Mucosa of gallbladder (tissue), 1 donor: ENCODE results near the gene COPB2. TPM values are rescaled to one million over a fixed set of nuclear protein-coding genes. Genes with fewer than 3 reads are reported as not detected.
"Not testable (repeated sequence)": the region's sequence is repeated elsewhere in the genome, so short reads cannot be mapped to it uniquely, and the experiment has no call there.

Experiments used
- DNase-seq: peaks from one replicate; pipeline ENCODE4 v3.0.0-alpha.2; 2020; ENCODE audit warnings: low spot score
- total RNA-seq: library from RNA; stranded (reverse); gene quantifications from one replicate; pipeline ENCODE4 v1.2.1, GENCODE V29; 2021
- donor health status: DM: no; HTN: no; CAD: no.

Gene COPB2
- total RNA-seq = 138 TPM

DNA sequence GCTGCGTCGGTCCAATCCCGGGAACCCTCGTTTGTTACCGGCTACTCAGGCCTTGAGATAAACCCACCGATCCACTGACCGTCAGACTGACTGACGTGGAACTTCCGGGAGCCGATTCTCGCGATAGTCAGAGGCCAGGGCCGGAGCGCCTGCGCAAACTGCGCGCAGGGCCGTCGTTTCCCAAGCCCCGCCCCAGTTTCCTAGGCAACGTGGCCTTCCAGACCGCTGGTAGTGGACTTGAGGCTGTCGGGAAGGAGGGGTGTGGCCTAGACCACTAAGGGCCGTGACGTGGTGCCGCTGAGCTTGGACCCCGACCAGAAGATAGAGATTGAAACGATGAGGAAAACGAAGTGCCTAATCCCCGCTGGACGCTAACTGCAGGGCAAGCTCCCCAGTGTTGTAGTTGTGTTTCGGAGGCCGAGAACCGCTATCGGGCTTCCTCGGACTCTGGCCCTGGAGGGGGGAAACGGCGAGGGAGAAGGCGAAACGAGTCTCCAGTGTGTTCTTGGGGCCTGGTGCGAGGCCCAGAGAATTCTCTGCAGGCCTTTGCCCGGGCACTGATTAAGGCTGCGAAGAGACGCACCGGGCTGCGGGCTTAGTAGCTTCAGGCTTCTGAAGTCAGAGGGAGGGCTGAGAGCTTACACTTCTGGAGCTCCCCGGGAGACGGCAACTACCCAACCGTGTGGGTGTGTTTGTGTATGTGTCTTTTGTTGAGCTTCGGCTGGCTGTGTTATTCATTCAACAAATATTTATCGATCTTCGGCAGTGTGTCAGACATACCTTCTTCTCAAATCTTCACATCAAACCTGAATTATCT lies at the start of gene COPB2:
TSS of gene COPB2 (minus strand) at position 96 of the 817 bp plus-strand sequence. CDS start 97 bp downstream, outside the sequence.
- DNase-seq = peak; percentile 100

DNA sequence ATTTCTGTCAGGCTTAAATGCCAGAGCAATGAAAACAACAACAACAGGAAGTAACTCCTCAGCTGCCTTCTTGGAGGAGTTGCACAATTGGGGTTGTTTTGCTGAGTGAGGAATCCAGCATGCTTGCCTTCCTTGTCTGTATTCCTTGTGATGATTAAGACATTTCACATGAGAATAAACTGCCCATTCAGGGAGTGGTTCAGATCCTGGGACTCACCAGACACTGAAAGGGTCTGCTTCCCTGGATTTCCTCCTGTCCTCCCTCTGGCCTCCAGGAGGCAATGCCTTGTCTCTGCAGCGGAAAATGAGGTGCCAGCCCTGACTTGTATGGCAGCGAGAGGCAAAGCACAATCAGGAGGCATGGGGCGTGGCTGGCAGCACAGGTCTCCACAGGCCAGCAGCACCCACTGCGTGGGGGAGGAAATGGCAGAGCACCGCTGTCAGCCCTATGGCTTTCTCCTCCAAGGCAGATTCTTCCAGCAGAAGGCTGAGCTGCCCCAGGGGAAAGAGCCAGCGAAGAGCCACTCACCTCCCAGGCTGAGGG lies 45.4 kb upstream of the COPB2 start:
- DNase-seq = no peak

DNA sequence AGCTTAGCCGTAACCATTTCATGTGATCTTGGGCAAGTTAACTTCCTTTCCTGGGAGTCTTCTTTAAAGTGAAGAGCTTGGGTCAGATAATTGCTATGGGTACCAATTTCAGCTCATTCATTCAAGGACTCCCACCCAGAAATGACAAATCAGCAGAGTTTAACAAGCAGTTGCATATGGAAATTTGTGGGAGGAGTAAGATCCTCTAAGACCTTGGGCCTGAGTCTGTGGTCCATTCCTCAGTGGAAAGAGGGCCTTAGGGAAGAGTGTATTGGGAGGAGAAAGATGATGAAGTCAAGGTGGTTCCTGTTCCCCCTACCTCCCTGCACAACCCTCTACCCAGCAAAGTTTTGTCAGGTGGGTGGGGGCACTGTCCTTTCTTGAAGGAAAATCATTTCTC lies 44.8 kb upstream of the COPB2 start:
- no peak for DNase-seq

DNA sequence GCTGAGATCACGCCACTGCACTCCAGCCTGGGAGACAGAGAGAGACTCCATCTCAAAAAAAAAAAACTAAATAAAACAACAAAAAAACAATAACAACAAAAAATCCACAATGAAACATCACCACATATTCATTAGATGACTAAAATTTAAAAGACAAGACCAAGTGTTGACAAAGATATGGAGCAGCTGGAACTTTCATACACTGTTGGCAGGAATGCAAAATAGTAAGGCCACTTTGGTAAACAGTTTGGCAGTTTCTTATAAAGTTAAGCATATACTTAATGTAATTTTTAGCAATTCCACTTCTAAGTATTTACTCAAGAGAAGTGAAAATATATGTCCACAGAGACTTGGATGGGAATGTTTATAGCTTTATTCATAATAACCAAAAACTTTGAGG lies 43.6 kb upstream of the COPB2 start:
- DNase-seq = no peak

DNA sequence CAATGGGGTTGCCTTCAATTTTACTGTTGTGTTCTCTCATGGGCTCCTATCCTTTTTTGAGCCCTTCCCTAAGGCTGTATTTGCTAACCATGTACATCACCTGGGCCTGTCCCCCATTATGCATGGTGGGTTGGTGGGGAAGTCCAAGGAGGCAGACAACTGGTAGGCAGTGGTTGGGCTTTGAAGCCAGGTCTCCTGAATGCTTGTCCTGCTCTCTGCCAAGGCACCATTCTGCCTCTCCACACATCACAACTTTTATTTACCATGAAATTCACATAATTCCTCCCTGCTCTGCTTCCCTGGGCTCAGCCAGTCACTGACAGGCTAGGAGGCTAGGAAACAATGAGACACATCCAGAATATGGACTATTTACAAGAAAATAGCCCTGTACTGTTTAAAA lies 41.0 kb upstream of the COPB2 start:
- no peak for DNase-seq

DNA sequence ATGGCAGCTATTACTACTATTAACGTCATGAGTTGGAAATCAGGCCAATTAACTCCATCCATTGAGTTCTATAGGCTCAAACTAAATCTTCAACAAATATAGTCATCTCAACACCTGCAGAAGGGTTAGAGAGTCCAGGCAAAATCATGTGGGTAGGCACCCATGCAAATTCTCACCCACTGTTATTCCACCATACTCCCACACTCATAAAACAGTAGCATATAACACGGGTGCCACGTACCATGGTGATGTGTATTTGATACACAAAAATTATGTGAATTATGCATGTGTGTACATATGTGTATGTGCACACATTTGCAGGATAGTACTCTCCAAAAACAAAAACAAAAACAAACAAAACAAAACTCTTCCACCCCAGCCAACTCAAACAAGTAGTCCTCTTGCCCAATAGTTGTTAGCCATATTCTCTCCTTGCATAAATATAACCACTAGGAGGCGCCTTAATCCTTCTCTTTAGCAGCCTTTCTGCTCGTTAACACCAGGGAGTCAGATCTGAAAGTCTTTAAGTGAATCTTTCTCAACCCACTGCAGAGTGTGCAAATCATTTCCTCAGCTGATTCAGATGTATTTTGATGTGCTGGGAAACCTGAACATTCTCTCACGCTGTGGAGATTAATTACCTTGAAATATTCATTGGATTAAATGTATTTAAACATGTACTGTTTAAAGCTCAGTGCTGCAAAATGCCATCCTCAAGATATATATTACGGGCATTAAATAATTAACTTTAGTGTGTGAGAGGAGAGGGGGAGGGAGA lies 38.0 kb upstream of the COPB2 start:
- DNase-seq = no peak

DNA sequence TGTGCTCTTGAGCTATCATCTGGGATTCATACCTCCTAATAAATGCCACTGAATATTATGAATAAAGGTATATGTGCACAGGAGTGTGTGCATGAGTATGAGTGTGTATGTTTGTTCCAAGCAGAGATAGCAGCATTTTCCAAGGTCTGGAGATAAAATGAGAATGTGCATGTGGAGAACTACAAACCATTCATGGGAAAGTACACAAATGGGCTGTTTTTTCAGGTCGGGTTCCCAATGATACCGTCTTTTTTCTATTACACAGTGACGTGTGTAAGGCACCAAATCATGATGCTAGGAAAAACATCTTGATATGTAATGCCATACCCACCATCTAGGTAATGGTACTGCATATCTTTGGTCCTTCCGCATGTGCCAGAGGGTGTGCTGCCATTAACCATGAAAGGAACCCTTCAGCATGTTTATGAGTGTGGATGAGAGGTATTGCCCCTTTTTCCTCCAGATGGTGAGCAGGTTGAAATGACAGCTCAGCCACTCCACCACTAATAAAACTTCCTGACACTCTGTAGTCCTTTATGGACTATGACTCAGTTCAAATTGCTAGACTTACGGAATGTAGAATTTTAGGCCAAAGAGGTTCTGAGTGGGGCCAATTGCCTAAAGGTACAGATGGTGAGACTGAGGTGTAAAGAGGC lies 36.4 kb upstream of the COPB2 start:
- no peak for DNase-seq

DNA sequence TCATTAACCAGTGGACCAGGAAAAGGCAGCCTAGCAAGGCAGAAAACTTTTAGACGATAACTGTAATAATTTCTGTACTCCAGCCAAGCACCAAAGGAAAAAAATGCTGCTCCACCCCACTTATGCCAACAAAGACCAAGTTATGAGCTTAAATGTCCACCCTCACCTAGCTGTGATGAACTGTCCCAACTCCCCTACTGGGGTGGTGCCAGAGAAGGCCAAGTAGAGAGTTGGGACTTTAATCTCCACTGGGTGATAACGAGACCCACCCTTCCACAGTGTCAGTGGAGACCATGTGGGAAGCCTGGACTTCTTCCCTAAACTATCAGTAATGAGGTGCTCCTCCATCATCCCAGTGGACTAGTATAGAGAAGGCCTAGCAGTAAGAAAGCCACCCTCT lies 33.8 kb upstream of the COPB2 start:
- DNase-seq = no peak

DNA sequence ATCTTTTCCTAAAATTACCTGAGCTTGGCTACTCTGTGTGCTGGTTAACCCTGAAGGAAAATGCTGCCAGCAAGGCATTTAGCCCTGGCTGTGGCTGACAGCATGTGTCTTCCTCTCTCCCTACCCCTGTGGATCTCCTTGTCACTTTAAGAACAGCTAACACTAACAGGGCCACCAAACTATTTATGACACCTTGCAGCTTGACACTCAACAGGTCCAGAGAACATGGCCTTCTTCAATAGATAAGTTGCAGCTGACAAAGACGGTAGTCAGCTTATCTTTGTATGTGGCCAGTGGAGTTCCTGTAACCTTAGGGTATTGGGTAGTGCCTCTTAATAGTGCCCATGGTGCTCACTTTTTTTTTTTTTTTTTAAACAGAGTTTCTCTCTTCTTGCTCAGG lies 32.0 kb upstream of the COPB2 start:
- no peak for DNase-seq

DNA sequence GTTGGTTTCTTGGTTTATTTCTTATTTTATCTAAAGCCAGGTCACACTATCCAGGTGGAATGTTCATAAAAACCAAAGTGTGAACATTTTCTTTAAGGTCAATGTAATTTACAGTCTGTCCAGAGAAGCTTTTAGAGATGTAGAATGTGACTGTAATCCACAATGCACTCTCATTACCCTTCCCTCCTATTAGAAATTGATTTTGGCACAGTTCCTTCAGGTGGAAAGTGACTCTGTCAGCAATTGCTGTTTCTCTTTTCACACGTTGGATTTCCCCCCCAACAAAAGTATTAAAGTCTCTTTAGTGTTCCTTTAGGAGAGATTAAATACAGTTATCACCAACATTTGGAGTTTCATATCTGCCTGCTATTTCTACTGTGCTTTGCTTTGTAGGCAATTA lies 31.6 kb upstream of the COPB2 start:
- DNase-seq = no peak

DNA sequence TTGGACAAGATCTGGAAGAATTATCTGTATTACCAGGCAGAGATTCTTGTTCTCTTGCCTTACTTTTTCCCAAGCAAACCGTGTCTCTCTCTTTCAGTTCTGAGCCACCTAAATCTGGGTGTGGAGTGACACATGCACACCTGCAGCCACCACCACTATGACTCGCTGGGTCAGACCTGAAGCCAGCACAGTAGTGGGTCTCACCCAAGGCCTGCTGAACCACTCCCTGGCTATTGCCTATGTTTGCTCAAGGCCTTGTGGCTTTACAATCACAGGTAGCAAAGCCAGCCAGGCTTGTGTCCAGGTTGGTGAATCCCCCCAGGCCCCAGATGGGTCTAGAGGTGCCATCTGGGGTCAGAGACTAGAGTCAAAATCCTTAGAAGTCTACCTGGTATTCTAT lies 28.7 kb upstream of the COPB2 start:
- no peak for DNase-seq

DNA sequence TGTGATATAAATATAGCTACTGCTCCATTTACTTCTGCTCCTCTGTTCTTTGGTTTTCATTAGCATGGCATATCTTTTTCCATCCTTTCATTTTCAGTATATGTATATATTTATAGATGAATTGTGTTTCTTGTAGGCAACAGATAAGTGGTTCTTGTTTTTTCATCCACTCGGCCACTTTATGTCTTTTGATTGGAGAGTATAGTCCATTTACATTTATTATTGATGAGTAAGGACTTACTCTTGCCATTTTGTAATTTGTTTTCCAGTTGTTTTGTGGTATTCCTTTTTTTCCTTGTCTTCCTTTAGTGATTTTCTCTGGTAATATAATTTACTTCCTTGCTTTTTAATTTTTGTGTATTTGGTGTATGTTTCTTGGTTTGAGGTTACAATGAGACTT lies 26.8 kb upstream of the COPB2 start:
- DNase-seq = no peak

DNA sequence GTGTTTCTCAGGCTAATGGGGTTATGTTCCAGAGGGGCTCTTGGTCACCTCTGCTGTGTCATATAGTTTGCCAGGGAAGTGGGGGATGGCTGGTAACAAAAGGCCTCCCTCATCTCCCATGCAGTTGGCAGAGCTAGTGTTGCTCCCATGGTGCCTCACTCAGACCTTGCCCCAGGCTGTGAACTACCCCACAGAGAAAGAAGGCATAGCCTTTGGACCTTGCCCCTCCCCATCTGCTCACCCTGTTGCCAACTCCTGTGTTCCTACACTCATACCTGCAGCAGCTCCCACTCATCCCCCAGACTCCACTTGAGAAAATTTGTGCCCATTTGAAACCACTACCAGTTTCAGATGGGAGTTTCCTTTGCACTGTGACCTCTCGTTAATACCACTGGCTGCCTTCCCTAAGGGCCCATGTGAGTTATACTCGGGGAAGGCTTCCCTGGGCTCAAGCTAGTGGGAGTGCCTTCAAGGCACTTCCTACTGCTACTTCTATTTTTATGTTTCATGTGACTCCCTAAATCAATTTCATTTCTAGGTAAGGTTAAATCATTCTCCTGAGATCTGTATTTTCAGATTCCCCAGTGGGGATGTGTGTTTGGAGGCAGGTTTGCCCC lies 25.3 kb upstream of the COPB2 start:
- DNase-seq = peak; percentile 42

DNA sequence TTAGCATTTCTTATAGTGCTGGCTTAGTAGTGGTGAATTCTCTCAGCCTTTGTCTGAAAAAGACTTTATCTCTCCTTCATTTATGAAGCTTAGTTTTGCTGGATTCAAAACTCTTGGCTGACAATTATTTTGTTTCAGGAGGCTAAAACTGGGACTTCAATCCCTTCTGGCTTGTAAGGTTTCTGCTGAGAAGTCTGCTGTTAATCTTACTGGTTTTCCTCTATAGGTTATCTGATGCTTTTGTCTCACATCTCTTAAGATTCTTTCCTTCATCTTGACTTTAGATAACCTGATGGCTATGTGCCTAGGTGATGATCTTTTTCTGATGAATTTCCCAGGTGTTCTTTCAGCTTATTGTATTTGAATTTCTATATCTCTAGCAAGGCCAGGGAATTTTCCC lies 23.4 kb upstream of the COPB2 start:
- not testable (repeated sequence) for DNase-seq

DNA sequence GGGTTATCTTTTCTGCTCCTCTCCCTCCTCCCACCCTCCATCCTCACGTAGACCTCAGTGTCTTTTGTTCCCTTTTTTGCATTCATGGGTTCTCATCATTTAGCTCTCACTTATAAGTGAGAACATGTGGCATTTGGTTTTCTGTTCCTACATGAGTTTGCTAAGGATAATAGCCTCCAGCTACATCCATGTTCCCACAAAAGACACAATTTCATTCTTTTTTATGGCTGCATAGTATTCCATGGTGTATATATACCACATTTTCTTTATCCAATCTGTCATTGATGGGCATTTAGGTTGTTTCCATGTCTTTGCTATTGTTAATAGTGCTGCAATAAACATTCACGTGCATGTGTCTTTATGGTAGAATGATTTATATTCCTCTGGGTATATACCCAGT lies 11.7 kb upstream of the COPB2 start:
- DNase-seq = not testable (repeated sequence)

DNA sequence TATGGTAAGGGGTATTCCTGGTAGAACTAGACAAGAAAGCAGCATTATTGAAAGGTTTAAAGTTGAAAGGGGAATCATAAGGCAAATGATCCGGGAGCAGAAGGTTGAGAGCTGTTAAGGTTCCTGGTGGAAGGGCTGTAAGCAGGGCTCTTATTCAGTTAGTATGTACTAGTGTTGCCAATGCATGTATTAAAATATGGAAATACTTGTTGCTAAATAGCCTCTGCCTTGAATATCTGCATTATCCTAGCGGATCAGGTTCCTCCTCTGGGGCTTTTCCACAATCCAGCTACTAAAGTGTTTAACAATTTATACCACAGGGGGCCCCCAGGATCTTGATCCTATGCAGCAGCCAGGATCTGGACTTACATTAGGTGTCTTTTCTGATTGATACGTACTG lies 7.3 kb upstream of the COPB2 start:
- no peak for DNase-seq

DNA sequence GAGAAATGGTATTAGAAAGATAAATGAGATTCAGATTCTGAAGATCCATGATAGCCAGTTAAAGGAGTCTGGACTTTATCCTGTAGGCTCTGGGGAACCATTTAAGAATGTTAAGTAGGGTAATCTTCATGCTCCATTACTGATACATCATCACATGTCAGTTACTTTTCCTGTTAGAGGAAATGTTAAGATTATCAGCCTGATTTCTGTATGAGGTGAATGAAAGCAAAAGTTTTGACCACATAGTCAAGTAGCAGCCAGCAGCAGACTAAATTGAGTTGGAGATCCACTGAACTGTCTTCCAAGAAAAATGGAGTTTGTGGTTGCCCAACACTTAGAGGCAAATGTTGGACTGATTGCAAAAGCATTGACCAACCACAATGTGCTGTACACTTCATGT lies 4.7 kb upstream of the COPB2 start:
- DNase-seq = no peak

DNA sequence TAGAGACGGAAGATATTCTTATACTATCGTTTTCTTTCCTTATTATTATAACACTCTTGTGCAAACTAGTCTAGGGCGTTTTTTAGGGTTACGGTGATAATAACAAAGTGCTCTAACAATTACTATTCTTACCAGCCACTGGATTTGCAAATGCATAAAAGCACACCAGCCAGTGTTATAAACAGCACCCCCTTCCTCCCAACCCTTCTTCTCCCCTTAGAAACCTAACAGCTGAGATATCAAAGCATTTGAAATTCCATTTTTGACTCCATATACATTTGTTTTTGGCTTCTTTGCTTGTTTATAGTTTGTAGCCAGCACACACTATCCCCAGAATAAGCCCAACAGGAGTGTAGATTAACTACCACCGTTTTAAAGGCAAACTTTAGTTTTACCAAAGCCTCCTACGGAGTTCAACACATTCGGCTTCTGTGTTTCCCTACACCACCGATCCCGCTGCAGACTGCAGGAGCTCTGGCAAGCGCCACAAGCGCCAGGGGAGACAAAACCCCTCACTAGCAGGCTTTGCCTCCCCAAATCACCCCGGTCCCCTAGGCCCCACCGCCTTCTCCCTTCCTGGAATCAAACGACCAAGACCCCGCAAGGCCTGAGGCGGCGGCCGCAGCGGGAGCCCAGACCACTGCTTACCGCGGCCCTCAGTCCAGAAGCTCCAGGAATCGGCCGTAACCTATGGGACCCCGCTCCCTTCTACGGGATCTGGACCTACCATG lies 461 bp downstream of the COPB2 start:
- DNase-seq = no peak

DNA sequence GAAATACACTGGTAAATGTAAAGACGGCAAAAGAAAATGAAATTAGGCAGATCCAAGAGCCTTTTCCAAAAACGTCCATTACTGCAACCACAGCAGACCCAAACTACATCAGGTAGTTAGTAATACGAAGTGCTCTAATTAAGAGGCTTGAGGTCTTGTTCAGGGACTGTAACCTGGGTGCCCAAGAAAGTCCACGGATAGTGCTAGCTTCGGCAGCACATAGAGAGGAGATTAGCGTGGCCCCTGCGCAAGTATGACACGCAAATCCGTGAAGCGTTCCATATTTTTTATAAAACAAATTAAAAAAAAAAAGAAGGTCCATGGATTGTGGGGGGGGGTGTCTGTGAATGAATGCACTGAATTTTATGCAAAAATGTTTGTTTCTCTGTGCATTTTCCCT lies 1.4 kb downstream of the COPB2 start:
- DNase-seq = no peak

DNA sequence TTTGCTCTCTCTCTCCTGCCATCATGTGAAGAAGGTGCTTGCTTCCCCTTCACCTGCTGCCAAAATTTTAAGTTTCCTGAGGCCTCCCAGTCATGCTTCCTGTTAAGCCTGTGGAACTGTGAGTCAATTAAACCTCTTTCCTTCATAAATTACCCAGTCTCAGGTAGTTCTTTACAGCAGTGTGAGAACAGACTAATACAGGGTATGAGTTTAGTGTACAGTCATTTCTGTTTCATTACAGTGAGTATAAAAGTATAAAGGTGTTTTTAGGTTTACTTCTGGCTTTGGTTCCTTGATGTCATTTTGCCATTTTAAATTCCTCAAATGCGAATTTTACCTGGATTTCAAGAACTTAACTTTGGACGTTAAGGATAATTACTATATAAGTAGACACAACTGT lies 7.2 kb downstream of the COPB2 start:
- DNase-seq = not testable (repeated sequence)

DNA sequence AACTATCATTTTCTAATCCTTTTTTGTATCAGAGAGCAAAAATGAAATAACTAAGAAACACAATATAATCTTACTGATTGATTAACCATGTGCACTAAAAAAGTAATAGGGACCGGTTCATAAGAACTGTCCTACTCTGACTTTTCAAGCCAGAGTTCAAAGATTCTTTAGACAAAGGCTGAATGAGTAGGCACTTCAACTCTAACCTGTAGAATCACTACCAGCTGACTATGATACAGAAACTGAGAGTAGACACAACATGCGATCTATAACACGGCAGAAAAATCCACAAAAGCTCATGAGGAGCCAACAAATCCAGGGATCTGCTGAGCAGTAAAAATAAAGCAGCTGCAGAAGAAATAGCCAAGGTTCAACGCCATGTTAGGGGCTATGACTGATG lies 8.9 kb downstream of the COPB2 start:
- DNase-seq = no peak
